A673 (cell line): ENCODE data around the gene FUT8. TPM values are rescaled to one million over a fixed set of nuclear protein-coding genes. Genes with fewer than 3 reads are reported as not detected.

Source experiments
- BruUV-seq: library from RNA; stranded (reverse); fragments of 400-500 nt; replicated peaks from 2 replicates; lab custom pipeline; 2021; lab: Mats Ljungman, UMichigan
- CTCF ChIA-PET: fragments of 300-600 bp; sonication (Branson Sonifier 250); formaldehyde crosslinking; loops from one replicate; lab custom pipeline; 2022; ENCODE audit warnings: antibody characterized with exemption; lab: Charles Lee
- POLR2A ChIA-PET: fragments of 300-600 bp; sonication (Branson Sonifier 250); formaldehyde crosslinking; loops from one replicate; lab custom pipeline; 2022; ENCODE audit warnings: antibody characterized with exemption; ENCODE audit not compliant: low non-redundant PET; lab: Charles Lee
- DNase-seq: peaks from one replicate; pipeline ENCODE4 v3.0.0-alpha.2; 2015; ENCODE audit warnings: low spot score
- H3K27ac ChIP-seq: fragments of 200-600 bp; sonication (generic); 2 replicates; pipeline ENCODE4 v1.5.1; 2016; ENCODE audit warnings: mixed run types, low read depth, mild to moderate bottlenecking, mixed read lengths, antibody characterized with exemption, low read length; ENCODE audit not compliant: poor library complexity, severe bottlenecking
- H3K27me3 ChIP-seq: fragments of 200-600 bp; sonication (generic); replicated peaks from 2 replicates; pipeline ENCODE4 v1.6.1; 2017; ENCODE audit warnings: mixed run types, low read depth, mild to moderate bottlenecking, mixed read lengths, antibody characterized with exemption, low read length; ENCODE audit not compliant: insufficient read depth, poor library complexity
- H3K36me3 ChIP-seq: fragments of 200-600 bp; sonication (generic); 2 replicates; pipeline ENCODE4 v1.6.1; 2016; ENCODE audit warnings: mixed run types, mild to moderate bottlenecking, mixed read lengths, antibody characterized with exemption, low read length; ENCODE audit not compliant: insufficient read depth, poor library complexity, severe bottlenecking
- H3K4me1 ChIP-seq: fragments of 200-600 bp; sonication (generic); 2 replicates; pipeline ENCODE4 v1.6.1; 2017; ENCODE audit warnings: mixed run types, mild to moderate bottlenecking, mixed read lengths, antibody characterized with exemption, low read length; ENCODE audit not compliant: insufficient read depth, poor library complexity, severe bottlenecking
- H3K4me3 ChIP-seq: fragments of 200-600 bp; sonication (generic); 2 replicates; pipeline ENCODE4 v1.5.1; 2016; ENCODE audit warnings: low read depth, mixed run types, mild to moderate bottlenecking, mixed read lengths, low read length; ENCODE audit not compliant: poor library complexity, severe bottlenecking
- H3K9me3 ChIP-seq: fragments of 200-600 bp; sonication (generic); 2 replicates; pipeline ENCODE4 v1.6.1; 2016; ENCODE audit warnings: mixed run types, low read depth, mild to moderate bottlenecking, mixed read lengths, antibody characterized with exemption, low read length; ENCODE audit not compliant: poor library complexity, severe bottlenecking
- CTCF ChIP-seq: fragments of 300-800, 200-600 bp; sonication (generic); conservative IDR thresholded peaks from 2 replicates; pipeline ENCODE4 v1.5.1; 2017; ENCODE audit warnings: low read depth, mild to moderate bottlenecking, antibody characterized with exemption, low read length, moderate library complexity, mixed read lengths
- EZH2 ChIP-seq: fragments of 200-600 bp; sonication (generic); IDR thresholded peaks from 2 replicates; pipeline ENCODE4 v1.6.1; 2017; ENCODE audit warnings: borderline replicate concordance, low read depth, mild to moderate bottlenecking, mixed read lengths, antibody characterized with exemption, low read length; ENCODE audit not compliant: poor library complexity, severe bottlenecking
- intact Hi-C: fragments of 100-400 bp; cut with micrococcal nuclease; formaldehyde crosslinking; loops from one replicate; pipeline ENCODE4 v1.10.0; 2022; ENCODE audit not compliant: unreplicated experiment
- microRNA-seq: library from miRNA; unstranded; fragments of <30 nt; microRNA quantifications from one replicate; pipeline ENCODE4 v1.2.0, GENCODE V29; 2021
- total RNA-seq: library from RNA; stranded (reverse); gene quantifications from 2 replicates; pipeline ENCODE4 v1.2.3, GENCODE V29; 2021

FUT8 gene
- total RNA-seq, 1 experiment from 2014 or later: 11.0 TPM

GRCh38 chr14:65790172-65790815 lies 377.8 kb downstream of the FUT8 start:
- no peak overlapping the region for H3K4me3 ChIP-seq
- H3K9me3 ChIP-seq: no peaks in the 10 kb centered on the region
- no peak for TF ChIP-seq EZH2
- TF ChIP-seq CTCF: 0 out of 2 replicates have a peak, but pooled peaks have one; percentile 9
- BruUV-seq: no TSS peak
- no peaks in the 10 kb centered on the region for H3K36me3 ChIP-seq
- no peaks in the 10 kb centered on the region for H3K27me3 ChIP-seq
- intact Hi-C loops: no loop called here
- no peak overlapping the region for H3K27ac ChIP-seq
- ChIA-PET CTCF (no interaction called here), POLR2A (no interaction called here)
- peaks cover 8% of the 10 kb centered on the region for H3K4me1 ChIP-seq
- peak; percentile 43 for DNase-seq

- intact Hi-C loops: no loop called here
- peak; percentile 52 for DNase-seq
- Histone ChIP-seq H3K36me3 (no peaks in the 10 kb centered on the region), H3K27ac (no peak overlapping the region), H3K27me3 (no peaks in the 10 kb centered on the region), H3K4me3 (no peak overlapping the region), H3K4me1 (peaks cover 8% of the 10 kb centered on the region), H3K9me3 (no peaks in the 10 kb centered on the region)
- ChIA-PET CTCF (no interaction called here), POLR2A (interaction anchor here (0.5 kb wide), 1 partner anchor 376 kb away, joined by 13 read pairs; no protein-coding TSS in a partner anchor)
- BruUV-seq: no TSS peak
- TF ChIP-seq CTCF (no peak), EZH2 (no peak)
Measured at GRCh38 chr14:65791191-65791981, 378.9 kb downstream of the FUT8 start.

GRCh38 chr14:65792208-65792905 lies 379.8 kb downstream of the FUT8 start:
- ChIA-PET POLR2A (interaction anchor here (0.5 kb wide), 1 partner anchor 377 kb away, joined by 13 read pairs; no protein-coding TSS in a partner anchor), CTCF (no interaction called here)
- H3K4me3 ChIP-seq: no peak overlapping the region
- intact Hi-C loops: no loop called here
- no peak overlapping the region for H3K27ac ChIP-seq
- H3K4me1 ChIP-seq: peaks cover 8% of the 10 kb centered on the region
- TF ChIP-seq EZH2 (no peak), CTCF (no peak)
- no peaks in the 10 kb centered on the region for H3K36me3 ChIP-seq
- no TSS peak for BruUV-seq
- H3K27me3 ChIP-seq: no peaks in the 10 kb centered on the region
- no peak for DNase-seq
- no peaks in the 10 kb centered on the region for H3K9me3 ChIP-seq

Small RNAs within 50 kb of the gene (microRNA-seq; reads per million reads assigned to microRNA genes)
- gene MIR625: 1.9 reads per million
